GM12864 (cell line): ENCODE data around the gene CMTM8.

Source experiments
- DNase-seq: peaks from one replicate; pipeline ENCODE4 v3.0.0-alpha.2; 2011; ENCODE audit warnings: low read depth
- H3K4me3 ChIP-seq: 2 replicates; pipeline ENCODE4 v1.5.1; 2011; ENCODE audit warnings: mild to moderate bottlenecking, low read depth, low read length, control low read depth
- TF ChIP-seq, protein P1 (sequence below): IDR thresholded peaks from 2 replicates; pipeline ENCODE4 v1.5.1; 2011; ENCODE audit warnings: low read depth, mild to moderate bottlenecking, moderate library complexity, low read length, control low read depth, inconsistent platforms; ENCODE audit errors: missing control alignments

The CMTM8 gene

DNA sequence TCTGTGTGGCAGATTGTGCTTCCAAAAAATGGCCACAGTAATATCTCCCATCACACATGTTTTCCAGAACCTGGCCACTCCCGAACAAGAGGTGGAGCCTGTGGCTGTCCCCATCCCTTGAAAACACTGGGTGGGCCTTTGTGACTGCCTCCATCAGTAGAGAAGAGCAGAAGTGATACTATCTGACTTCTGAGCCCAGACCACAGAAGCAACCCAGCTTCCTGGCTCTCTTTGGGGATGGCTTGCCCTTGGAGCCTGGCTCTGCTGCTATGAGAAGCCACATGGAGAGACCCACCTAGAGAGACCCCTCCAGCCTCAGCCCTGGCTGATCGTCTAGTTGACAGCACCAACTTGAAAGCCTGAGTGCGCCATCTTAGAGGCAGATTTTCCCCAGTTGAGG, 39.8 kb upstream of the CMTM8 start:
- no peak for DNase-seq
- H3K4me3 ChIP-seq: no peak overlapping the region
- TF ChIP-seq, protein P1, sequence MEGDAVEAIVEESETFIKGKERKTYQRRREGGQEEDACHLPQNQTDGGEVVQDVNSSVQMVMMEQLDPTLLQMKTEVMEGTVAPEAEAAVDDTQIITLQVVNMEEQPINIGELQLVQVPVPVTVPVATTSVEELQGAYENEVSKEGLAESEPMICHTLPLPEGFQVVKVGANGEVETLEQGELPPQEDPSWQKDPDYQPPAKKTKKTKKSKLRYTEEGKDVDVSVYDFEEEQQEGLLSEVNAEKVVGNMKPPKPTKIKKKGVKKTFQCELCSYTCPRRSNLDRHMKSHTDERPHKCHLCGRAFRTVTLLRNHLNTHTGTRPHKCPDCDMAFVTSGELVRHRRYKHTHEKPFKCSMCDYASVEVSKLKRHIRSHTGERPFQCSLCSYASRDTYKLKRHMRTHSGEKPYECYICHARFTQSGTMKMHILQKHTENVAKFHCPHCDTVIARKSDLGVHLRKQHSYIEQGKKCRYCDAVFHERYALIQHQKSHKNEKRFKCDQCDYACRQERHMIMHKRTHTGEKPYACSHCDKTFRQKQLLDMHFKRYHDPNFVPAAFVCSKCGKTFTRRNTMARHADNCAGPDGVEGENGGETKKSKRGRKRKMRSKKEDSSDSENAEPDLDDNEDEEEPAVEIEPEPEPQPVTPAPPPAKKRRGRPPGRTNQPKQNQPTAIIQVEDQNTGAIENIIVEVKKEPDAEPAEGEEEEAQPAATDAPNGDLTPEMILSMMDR: no peak

DNA sequence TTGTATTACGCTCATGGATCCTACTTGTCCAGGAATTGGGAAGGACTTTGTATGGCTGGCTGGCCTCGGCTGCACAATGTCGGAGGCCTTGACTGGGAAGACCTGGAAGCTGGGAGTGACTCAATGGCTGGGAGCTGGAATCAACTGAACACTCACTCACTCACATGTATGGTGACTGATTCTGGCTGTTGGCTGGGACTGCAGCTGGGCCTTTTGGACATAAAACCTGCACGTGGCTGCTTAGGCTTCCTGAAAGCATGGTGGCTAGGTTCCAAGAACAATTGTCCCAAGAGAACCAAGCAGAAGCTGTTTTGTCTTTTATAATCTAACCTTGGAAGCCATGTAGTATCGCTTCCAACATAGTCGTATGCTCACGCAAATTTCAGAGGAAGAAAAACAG, 38.0 kb upstream of the CMTM8 start:
- TF ChIP-seq, protein P1: no peak
- DNase-seq: no peak
- no peak overlapping the region for H3K4me3 ChIP-seq

DNA sequence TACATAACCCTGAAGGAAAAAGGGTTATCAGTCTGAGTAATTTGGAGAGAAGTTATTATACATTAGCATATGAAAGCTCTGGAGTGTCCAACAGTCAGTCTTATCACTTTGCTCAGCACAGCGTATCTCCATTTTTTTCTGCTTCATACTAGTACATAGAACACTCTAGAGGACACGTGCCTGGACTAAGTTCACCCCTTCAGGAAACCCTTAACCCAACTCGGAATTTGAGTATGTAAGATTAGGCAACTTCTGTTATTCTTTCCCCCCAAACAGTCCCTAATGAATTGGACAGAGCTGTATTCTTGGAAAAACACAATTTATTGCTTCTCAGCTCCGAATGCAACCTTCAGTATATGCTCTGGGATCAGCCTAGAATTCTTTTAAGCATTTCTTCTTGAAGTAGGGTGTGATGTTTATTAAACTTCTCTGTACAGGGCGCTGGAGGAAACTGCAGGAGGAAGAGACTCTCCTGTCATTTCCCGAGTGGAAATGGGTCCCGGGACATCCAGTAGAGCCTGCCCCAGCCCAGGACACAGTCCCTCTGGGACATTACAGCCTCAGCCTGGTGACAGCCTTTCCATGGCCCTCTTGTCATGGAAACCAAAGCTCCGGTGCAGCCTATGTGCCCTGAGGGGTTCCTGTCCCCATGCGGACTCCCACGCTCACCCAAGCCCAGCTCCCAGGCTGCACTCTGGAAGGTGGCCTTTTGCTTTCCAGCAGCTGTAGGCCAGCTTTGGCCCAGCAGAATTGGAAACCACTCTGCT, 37.3 kb upstream of the CMTM8 start:
- DNase-seq: no peak
- H3K4me3 ChIP-seq: no peak overlapping the region
- TF ChIP-seq, protein P1: no peak

DNA sequence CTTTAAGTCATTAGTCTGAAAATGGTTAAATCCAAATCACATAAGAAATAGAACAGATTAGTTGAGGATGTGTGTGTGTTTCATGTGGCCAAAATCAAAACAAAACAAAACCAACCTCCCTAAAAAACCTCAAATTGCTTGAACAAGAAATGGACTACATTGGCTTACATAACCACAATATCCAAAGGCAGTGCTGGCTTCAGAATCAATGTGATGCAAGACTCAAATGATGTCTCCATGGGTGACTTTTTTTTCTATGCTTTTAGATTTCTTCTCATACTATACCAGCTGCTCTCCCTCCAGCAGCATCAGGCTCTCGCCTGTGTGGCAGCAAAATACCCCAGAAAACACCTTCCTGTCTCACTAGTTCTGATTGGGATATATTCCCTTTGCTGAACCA, 36.0 kb upstream of the CMTM8 start:
- TF ChIP-seq, protein P1: no peak
- H3K4me3 ChIP-seq: no peak overlapping the region
- DNase-seq: no peak

DNA sequence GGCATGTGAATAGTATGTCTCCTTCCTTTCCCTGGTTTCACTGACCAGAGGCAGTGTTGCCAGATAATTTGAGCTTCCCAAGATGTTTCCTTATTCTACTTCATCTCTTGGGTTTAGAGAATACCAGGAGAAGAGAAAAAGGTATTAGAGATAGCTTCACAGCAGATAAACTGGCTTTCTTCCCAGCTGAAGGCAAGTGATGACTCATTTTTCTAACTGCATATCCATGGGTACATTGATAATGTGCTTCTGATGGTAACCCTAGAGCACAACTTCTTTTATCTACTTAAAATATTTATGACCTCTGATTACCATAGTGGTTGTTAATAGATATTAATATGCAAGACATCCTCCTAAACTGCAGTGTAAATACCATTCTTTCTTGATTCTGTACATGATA, 34.6 kb upstream of the CMTM8 start:
- no peak for DNase-seq
- TF ChIP-seq, protein P1: no peak

DNA sequence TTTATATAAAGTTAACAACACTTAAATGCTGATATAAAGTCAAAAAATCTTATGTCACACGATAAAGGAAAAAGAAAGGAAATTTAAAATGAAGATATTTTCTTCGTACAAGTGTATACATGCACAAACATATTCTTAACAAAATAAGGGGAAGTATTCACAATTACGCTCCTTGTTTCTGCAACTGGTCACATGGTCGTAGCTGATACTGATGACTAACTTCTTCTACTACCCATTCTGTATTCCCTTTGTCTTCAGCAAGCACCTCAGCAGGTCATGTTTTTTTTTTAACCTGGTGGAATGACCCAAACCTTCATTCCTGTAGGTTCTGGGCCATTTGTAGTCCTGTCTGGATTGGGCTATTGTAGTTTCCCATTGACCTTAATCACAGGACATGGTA, 30.0 kb upstream of the CMTM8 start:
- no peak overlapping the region for H3K4me3 ChIP-seq
- TF ChIP-seq, protein P1: no peak
- DNase-seq: no peak

More for the DNA sequence above, 34.6 kb upstream of the CMTM8 start:
- no peak overlapping the region for H3K4me3 ChIP-seq

DNA sequence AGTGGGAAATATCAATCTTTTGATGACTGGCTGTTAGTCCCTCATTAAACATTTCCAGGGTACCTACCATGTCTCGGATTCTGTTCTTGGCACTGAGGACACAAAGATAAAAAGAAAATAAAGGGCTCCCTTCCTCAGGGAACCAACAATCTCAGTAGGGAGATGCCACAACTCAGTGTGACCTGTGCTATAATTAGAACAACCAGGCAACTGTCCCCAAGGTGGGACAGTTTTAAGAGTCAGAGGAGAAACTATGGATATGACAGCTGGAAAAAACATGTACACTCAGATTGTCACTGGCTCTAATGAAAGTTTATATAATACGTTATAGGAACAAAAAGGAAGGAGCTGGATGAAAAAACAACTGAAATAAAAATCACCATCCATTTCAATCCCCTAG, 23.3 kb upstream of the CMTM8 start:
- TF ChIP-seq, protein P1: no peak
- no peak overlapping the region for H3K4me3 ChIP-seq
- DNase-seq: no peak
